ENCODE data around the gene KERA.
"Not testable (repeated sequence)": the region's sequence is repeated elsewhere in the genome, so short reads cannot be mapped to it uniquely, and the experiment has no call there.

The KERA gene

DNA sequence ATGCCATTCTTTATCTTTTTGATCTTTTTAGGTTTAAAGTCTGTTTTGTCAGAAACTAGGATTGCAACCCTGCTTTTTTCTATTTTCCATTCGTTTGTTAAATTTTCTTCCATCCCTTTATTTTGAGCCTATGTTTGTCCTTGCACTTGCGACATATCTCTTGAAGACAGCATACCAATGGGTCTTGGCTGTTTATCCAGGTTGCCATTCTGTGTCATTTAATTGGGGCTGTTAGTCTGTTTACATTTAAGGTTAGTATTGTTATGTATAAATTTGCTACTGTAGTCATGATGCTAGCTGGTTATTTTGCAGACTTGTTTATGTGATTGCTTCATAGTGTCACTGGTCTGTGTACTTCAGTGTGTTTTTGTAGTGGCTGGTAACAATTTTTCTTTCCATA lies 32.1 kb upstream of the KERA start:
- H3K27ac Mint-ChIP-seq, ATAC-seq, H3K4me1 Mint-ChIP-seq, H3K27me3 Mint-ChIP-seq, DNase-seq, H3K4me3 Mint-ChIP-seq: not testable (repeated sequence)
- peaks cover 25 to 31% of the 10 kb centered on the region in 2 donors for H3K9me3 Mint-ChIP-seq

DNA sequence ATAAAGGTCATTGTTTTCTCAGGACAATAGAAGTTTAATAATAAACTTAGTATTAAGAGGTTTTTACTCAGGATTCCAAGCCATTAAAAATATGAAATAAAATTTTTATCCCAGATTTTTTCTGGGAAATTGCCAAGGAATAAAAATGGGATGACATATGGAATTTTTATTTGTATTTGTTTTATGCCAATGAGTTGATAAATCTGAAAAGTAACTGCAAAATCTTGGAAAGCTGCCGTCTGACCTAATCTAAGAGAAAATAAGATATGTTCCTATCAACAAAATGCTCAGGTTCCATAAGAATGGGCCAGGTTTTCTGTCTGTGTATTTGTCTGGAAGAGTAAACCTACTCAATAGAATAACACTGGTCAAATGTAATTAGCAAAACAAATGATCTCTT lies 22.2 kb upstream of the KERA start:
- DNase-seq (no peak), ATAC-seq (no peak)
- no peak overlapping the region for H3K4me3 Mint-ChIP-seq
- H3K9me3 Mint-ChIP-seq, result no peaks in the 10 kb centered on the region
- H3K4me1 Mint-ChIP-seq, result no peaks in the 10 kb centered on the region
- H3K27ac Mint-ChIP-seq, result no peak overlapping the region
- no peaks in the 10 kb centered on the region for H3K27me3 Mint-ChIP-seq

DNA sequence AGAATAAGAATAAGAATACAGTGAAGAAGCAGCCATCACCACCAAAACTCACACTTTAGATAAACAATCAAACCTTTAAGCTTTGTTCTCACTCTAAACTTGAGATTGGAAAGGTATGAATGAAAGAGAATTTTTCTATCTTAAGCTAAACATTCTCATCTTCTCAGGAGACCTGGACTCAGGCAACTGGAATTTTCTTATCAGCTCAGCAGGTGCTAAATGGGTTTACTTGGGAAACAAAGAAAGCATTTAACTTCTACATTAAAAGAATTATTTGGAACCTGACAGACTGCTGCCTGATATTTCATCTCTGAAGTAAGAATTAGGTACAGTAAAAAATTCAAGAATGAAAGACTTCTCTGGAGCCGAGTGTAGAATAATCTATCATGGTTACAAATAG lies 20.7 kb upstream of the KERA start:
- Mint-ChIP-seq H3K4me1 (no peaks in the 10 kb centered on the region), H3K4me3 (no peak overlapping the region), H3K9me3 (no peaks in the 10 kb centered on the region), H3K27me3 (no peaks in the 10 kb centered on the region), H3K27ac (no peak overlapping the region)
- no peak for ATAC-seq
- DNase-seq, result no peak

DNA sequence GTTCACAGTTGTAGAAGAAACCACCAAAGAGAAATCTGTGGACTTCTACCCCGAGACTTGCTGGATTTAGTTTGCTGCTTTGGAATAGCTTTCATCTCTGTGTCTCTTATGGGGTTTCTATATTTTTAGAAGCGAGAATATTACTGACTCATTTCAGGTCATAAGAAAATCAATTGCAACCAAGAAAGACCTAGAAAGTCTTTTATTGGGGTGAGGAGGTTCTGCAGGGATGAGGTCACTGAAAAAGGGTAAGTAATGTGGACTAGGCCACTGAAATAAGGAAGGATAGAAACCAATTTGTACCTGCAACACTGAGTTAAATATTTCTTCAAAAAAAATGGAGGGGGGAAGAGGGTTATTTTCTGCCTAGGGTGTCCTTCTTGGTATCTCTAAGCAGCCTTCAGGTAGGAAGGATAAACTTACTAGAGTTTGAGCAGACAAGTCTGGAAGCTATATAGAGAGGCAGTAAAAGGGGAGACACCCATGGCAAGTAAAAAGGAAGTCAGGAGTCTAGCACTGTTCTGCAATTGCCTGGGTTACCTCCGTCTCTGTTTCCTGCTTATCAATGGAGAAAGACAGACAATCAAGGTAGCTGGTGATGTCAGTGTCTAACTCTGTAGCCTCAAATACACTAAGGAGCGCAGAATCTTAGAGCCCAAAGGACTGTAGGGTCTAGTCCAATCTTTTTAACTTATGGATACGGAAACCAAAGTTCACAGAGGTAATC lies 19.6 kb upstream of the KERA start:
- Mint-ChIP-seq H3K4me1 (no peaks in the 10 kb centered on the region), H3K27me3 (no peaks in the 10 kb centered on the region), H3K4me3 (no peak overlapping the region), H3K27ac (no peak overlapping the region), H3K9me3 (no peaks in the 10 kb centered on the region)
- no peak for ATAC-seq
- no peak for DNase-seq

DNA sequence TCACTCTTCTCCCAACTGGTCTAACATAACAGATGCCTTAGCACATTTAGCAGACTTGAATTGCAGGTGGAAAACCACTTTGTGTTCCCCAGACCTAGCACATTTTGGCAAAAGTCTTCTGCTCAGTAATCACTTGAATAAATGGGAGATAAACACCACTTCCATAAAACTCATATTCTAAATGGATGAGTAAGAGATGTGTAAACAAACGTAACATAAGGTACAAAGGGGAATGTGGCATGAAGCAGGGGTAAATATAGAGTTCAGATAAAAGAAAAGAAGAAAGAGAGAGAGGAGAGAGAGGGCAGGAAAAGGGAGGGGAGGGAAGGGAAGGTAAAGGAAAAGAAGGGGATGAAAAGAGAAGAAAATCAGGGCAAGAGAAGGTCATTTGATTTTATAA lies 17.0 kb upstream of the KERA start:
- Mint-ChIP-seq H3K27ac (no peak overlapping the region), H3K27me3 (no peaks in the 10 kb centered on the region), H3K4me1 (no peaks in the 10 kb centered on the region), H3K9me3 (no peaks in the 10 kb centered on the region), H3K4me3 (no peak overlapping the region)
- ATAC-seq, result no peak
- no peak for DNase-seq

DNA sequence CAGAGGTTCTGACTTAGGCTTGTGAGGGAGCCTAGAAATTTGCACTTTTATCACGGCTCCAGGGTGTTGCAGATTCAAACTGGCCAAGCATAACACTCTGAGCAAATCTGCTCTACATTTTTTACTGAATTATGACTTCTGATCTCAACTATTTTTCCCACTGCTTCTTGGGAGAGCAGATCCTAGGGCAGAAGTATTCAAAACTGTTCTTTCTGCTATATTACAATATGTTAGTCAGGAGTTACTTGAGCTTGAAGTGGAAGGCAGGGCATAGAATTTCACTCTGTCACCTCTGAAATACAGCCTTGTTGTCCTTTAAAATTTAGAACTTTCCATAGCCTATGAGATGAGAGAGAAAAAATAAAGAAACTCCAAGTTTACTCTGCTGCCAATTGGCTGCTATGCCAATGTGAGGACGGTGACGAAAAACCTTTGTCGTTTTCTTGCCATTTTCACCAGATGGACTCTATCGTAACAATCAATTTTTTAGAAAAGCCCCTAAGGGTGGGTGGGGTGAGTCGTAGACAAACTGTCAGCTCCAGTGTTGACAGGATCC lies 16.4 kb upstream of the KERA start:
- Mint-ChIP-seq H3K9me3 (no peaks in the 10 kb centered on the region), H3K27me3 (no peaks in the 10 kb centered on the region), H3K27ac (no peak overlapping the region), H3K4me1 (no peaks in the 10 kb centered on the region), H3K4me3 (no peak overlapping the region)
- no peak for DNase-seq
- ATAC-seq, result no peak

DNA sequence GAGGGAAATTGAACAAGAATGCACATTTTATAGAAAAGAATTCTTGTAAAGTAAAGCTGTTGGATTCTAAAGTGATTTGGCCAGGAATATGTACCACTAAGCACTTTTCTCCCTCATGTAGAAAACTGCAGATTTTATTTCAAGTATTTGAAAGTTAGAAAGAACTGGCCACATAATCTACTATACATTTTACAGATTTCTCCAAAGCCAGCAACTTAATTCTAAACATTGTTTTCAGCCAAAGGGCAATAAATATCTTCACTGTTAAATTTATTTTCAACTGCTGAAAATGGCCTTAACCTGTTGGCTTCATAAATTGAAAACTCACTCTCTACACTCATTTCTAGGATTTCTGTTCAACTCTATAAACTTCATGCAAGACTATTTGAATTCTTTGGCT lies 15.6 kb upstream of the KERA start:
- Mint-ChIP-seq H3K27ac (no peak overlapping the region), H3K27me3 (no peaks in the 10 kb centered on the region), H3K4me3 (no peak overlapping the region), H3K9me3 (no peaks in the 10 kb centered on the region), H3K4me1 (no peaks in the 10 kb centered on the region)
- DNase-seq, result no peak
- no peak for ATAC-seq

DNA sequence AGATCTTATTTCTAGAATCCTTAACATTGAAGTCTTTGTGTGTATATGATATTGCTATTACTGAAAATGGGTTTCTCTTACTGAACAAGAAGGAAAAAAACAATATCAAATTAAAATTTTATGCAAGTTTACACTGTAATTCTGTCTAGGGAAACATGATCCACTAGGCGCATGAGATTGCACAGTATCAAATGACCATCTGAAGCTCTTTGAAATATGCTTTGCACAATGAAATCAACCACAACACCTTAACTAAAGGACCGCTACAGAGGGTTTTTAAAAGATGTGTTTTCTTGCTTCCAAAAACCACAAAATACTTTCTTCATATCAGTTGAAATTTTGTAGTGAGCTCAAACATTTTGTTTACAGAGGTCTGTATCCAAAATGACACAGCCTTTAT lies 15.1 kb upstream of the KERA start:
- H3K27me3 Mint-ChIP-seq, result no peaks in the 10 kb centered on the region
- DNase-seq, result no peak
- H3K4me3 Mint-ChIP-seq, result no peak overlapping the region
- no peaks in the 10 kb centered on the region for H3K4me1 Mint-ChIP-seq
- no peak for ATAC-seq
- H3K27ac Mint-ChIP-seq, result no peak overlapping the region
- no peaks in the 10 kb centered on the region for H3K9me3 Mint-ChIP-seq

DNA sequence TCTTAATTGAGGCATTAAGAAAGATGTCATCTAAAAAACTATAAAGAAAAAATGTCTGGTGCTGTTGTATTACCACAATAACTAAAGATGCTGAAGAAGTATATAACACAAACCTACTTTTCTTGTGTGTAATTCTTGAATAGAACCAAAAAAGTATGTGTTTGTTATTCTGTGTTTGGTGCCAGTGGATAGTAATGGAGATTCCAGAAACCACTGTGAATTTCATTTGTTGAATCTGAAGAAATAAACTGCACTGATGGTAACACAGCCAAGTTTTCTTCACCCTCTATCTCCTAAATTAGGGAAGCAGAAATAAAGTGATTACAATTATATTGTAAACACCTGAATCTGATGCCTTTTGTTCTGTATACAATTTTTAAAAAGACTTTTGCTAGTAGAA lies 13.1 kb upstream of the KERA start:
- ATAC-seq, result no peak
- H3K27ac Mint-ChIP-seq, result no peak overlapping the region
- no peaks in the 10 kb centered on the region for H3K9me3 Mint-ChIP-seq
- no peak overlapping the region for H3K4me3 Mint-ChIP-seq
- no peaks in the 10 kb centered on the region for H3K4me1 Mint-ChIP-seq
- DNase-seq, result no peak
- H3K27me3 Mint-ChIP-seq, result no peaks in the 10 kb centered on the region

DNA sequence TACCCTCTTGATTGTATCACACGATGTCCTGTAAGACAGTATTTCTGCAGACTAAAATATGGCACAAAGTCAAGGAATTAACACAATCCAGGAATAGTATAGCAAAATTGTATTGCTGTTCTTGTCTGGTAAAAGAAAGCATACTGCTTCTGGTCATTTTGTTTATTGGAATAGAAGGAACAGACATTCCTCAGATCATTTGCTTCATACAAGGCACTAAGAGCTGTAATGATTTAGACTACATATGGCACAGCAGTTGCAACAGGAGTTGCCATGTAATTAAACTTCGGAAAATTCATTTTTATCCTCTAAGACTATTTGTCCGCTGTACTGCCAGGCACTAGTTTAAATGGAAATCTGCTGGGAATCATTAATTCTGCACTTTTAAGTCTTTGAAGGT lies 7.6 kb upstream of the KERA start:
- DNase-seq (no peak), ATAC-seq (no peak)
- Mint-ChIP-seq H3K4me1 (no peaks in the 10 kb centered on the region), H3K9me3 (no peaks in the 10 kb centered on the region), H3K27ac (no peak overlapping the region), H3K4me3 (no peak overlapping the region), H3K27me3 (no peaks in the 10 kb centered on the region)

DNA sequence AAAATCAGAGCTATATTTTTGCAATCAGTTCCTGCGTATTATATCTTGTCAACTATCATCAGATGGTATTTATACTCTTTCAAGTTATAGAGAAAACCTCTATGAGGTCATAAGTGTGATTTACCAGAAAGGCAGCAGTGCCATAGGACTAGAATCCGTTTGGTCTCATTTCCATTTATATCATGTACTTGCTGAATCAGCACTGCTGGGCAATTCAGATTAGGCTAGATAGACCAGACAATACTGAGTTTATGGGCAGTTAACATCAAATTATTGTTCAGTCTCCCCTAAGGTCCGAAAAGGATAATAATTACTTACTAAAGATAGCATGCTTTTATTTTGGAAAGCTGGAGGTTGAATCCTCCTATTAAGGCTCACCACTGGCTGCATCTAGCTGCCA lies 6.8 kb upstream of the KERA start:
- Mint-ChIP-seq H3K27me3 (no peaks in the 10 kb centered on the region), H3K4me1 (no peaks in the 10 kb centered on the region), H3K9me3 (no peaks in the 10 kb centered on the region), H3K4me3 (no peak overlapping the region), H3K27ac (no peak overlapping the region)
- no peak for DNase-seq
- ATAC-seq, result no peak

DNA sequence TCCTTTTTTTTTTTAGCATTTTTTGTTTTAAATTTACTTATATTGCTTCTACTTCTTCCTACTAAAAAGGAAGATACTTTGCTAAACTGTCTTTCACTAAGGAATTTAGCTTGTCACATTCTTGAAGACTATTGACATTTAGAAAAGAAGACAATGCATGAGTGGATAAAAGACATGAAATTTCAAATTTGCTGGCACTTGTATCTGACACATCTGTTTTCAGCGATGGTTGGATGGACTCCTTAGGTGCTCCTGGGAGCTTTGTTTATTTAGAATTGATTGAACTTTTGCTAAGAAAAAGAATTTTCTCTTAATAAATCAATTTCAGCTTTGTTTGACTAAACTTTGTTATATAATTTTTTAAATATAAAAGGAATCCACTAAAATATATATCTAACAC lies 3.3 kb upstream of the KERA start:
- ATAC-seq, result no peak
- DNase-seq, result no peak
- H3K9me3 Mint-ChIP-seq, result no peaks in the 10 kb centered on the region
- no peaks in the 10 kb centered on the region for H3K27me3 Mint-ChIP-seq
- H3K4me1 Mint-ChIP-seq, result no peaks in the 10 kb centered on the region
- H3K27ac Mint-ChIP-seq, result no peak overlapping the region
- H3K4me3 Mint-ChIP-seq, result no peak overlapping the region

DNA sequence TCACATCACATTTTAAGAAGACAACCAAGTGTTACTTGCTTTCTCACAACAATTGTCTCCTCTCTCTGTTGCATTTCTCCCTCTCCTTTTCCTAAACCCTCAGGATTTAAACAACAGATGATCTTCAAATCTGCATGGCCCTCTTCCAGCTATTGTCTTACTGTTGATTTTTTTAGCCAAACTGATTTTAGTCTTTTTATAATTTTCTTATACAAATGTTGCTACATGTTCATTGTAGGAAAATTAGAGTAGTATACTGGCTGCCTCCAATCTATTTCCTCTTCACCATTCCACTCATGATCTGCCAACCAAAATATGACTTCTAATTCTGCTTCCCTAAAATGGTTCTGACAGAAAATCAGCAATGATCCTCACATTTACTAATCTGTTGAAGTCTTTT lies 1.4 kb upstream of the KERA start:
- no peak for DNase-seq
- Mint-ChIP-seq H3K27me3 (no peaks in the 10 kb centered on the region), H3K4me1 (no peaks in the 10 kb centered on the region), H3K4me3 (no peak overlapping the region), H3K9me3 (no peaks in the 10 kb centered on the region), H3K27ac (no peak overlapping the region)
- no peak for ATAC-seq

DNA sequence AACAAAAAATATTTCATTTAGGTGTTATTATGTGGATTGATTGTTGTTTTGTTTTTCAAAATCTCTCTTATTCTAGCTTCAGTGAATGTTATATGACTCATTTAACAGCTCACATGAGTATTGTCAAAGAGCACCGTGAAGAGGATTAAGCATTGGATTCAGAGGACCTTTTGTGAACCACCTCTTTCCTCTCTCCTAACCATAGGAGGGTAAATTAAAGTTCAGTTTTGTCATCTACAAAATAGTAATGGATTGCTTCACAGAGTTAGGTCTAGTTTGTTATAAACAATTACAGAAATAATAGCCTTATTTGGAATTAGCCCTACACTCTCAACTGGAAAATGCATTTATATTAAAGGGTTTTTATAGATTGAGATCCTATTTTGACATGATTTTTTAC lies 962 bp upstream of the KERA start:
- Mint-ChIP-seq H3K4me3 (no peak overlapping the region), H3K27ac (no peak overlapping the region), H3K27me3 (no peaks in the 10 kb centered on the region), H3K4me1 (no peaks in the 10 kb centered on the region), H3K9me3 (no peaks in the 10 kb centered on the region)
- DNase-seq (no peak), ATAC-seq (no peak)

DNA sequence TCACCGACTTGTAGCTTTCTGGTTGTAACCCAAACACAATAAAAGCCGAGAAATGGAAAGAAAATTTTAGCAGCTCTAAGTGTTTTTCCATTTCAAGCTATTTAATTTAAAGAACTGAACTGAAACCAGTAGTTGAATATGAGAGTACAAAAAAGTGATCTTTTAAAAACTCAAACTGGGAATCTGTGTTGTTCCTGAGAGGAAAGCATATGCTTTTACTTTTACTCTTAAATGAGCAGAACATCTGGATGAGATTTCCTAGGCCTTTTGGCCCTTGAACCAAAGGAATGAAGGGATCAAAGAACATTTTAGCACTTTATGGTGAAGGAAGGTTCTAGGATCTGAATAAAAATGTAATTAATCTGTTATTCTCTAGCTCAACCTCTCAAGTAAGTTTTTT lies 1.3 kb downstream of the KERA start:
- no peak overlapping the region for H3K4me3 Mint-ChIP-seq
- DNase-seq (no peak), ATAC-seq (no peak)
- H3K27me3 Mint-ChIP-seq, result no peaks in the 10 kb centered on the region
- no peaks in the 10 kb centered on the region for H3K9me3 Mint-ChIP-seq
- no peaks in the 10 kb centered on the region for H3K4me1 Mint-ChIP-seq
- H3K27ac Mint-ChIP-seq, result no peak overlapping the region

DNA sequence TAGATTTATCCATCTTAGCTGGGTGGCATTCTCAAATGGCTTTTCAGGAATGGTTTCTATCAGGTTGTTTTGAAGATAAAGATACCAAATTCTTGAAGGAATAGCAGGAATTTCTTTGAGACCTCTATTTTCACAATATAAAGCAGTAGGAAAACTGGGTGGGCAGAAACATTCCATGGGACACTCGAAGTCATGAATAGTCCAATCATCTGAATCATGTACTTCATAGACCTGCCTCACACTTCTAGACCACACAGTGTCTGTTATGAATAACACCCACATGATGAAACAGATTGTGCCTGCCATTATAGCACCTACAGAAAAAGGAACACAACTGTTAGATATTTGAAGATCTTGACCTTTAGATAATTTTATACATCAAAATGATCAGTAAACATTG lies 1.8 kb downstream of the KERA start:
- no peak for ATAC-seq
- H3K27ac Mint-ChIP-seq, result no peak overlapping the region
- H3K27me3 Mint-ChIP-seq, result no peaks in the 10 kb centered on the region

More for the DNA sequence above, 1.8 kb downstream of the KERA start:
- H3K4me1 Mint-ChIP-seq, result no peaks in the 10 kb centered on the region
- H3K9me3 Mint-ChIP-seq, result no peaks in the 10 kb centered on the region
- H3K4me3 Mint-ChIP-seq, result no peak overlapping the region
- no peak for DNase-seq

All from stimulated activated naive CD8-positive, alpha-beta T cell treated with anti-CD3 and anti-CD28 coated beads, Interleukin-15, amount 100 ng/mL, for 72 hours (primary cell).